ENCODE measurements around the gene GTF2F1. TPM values are rescaled to one million over a fixed set of nuclear protein-coding genes. Genes with fewer than 3 reads are reported as not detected.

GTF2F1 gene
- total RNA-seq, 1 experiment from 2014 or later: 67.2 TPM

DNA sequence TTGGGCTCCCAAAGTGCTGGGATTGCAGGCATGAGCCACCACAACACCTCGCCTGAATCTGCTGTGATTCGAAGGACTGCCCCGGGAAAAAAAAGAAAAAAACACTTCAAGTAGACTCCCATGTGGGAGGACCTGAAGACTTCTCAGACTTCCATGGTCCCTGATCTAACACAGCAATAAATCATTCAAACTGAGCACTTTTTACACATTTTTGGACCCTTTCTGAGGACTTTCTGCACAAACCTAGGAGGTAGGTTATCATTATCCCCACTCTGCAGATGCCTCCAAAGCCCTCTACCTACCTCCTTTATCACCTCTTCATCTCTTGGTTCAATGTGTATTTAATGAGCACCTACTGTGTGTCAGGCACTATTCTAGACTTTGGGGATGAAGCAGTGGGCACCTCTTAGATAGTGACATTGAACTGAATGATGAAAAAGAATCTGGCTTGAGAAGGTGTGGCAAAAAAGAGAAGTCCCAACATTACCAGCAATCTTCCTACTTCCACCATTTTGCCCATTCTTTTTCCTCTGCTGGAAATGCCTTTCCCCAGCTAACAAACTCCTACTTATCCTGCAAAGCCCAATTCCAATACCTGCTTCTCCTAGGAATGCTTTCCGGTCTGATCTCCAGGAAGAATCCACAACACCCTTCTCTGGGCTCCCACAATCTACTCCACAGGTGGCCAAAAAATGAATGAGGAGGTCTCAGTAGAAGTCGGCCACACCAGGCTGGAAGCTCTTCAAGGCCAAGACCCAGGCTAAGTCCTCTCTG, 33.2 kb downstream of the GTF2F1 start:
- Mint-ChIP-seq H3K9me3 (peaks cover 0 to 4% of the 10 kb centered on the region in 2 experiments; a peak in 1 of 5 replicates), H3K4me3 (peak overlapping the region in 1 of 2 experiments; percentile 9; a peak in 1 of 5 replicates)
- WGBS (ENCODE audit: extremely low coverage, insufficient read length, low lambda C conversion rate): no CpG with 5 or more reads among the region's 5 CpGs

More for the DNA sequence above, 33.2 kb downstream of the GTF2F1 start:
- H3K4ac ChIP-seq (ENCODE audit: low read depth, low read length): no peak overlapping the region
- no peak overlapping the region for H3K56ac ChIP-seq (ENCODE audit: insufficient read length, low read depth, low read length)
- DNase-seq: no peak
- H3K27me3 Mint-ChIP-seq (ENCODE audit: low read depth): peaks cover 3% of the 10 kb centered on the region
- H3K27ac Mint-ChIP-seq: no peak overlapping the region
- no peak overlapping the region for H3K23ac ChIP-seq (ENCODE audit: insufficient read length, low read depth, low read length)
- H3K4me1 ChIP-seq (ENCODE audit: insufficient read depth, low read length): no peaks in the 10 kb centered on the region
- H2AFZ ChIP-seq (ENCODE audit: low read length): no peak overlapping the region
- H2BK120ac ChIP-seq (ENCODE audit: low read depth, low read length, poor library complexity, severe bottlenecking): no peak overlapping the region
- no peaks in the 10 kb centered on the region for H3K27me3 ChIP-seq (ENCODE audit: insufficient read depth, low read length)
- H3T11ph ChIP-seq (ENCODE audit: low read length): no peak overlapping the region
- H4K91ac ChIP-seq (ENCODE audit: insufficient read length, low read depth, low read length): no peak overlapping the region
- H3K36me3 Mint-ChIP-seq (ENCODE audit: insufficient read depth in 1 of 3, low read depth in 3 of 3): peaks cover 5 to 12% (median 8%) of the 10 kb centered on the region in 3 experiments
- H4K20me1 ChIP-seq (ENCODE audit: control insufficient read depth, insufficient read depth, insufficient read length): no peaks in the 10 kb centered on the region
- H4K5ac ChIP-seq (ENCODE audit: insufficient read length, low read depth, low read length): no peak overlapping the region
- no peak overlapping the region for H3K18ac ChIP-seq (ENCODE audit: insufficient read length, low read depth, low read length)
- no peak overlapping the region for H2BK20ac ChIP-seq (ENCODE audit: low read depth, low read length, poor library complexity, severe bottlenecking)
- H3K14ac ChIP-seq (ENCODE audit: insufficient read depth, low read length): no peak overlapping the region
- no peak overlapping the region for H4K8ac ChIP-seq (replicated peaks; ENCODE audit: insufficient read length, low read depth, low read length)
- H3K79me2 ChIP-seq (ENCODE audit: insufficient read depth, low read length): no peaks in the 10 kb centered on the region
- H2BK15ac ChIP-seq (ENCODE audit: low read depth, low read length): no peak overlapping the region
- peaks cover 4 to 11% of the 10 kb centered on the region in 2 experiments; a peak in 3 of 4 replicates for H3K4me1 Mint-ChIP-seq
- no peaks in the 10 kb centered on the region for H3K9me3 ChIP-seq (ENCODE audit: control insufficient read depth, low read depth, low read length)
- H3K23me2 ChIP-seq (ENCODE audit: insufficient read length, low read depth, low read length, poor library complexity, severe bottlenecking): peaks cover 7% of the 10 kb centered on the region
- TF ChIP-seq, protein P1, sequence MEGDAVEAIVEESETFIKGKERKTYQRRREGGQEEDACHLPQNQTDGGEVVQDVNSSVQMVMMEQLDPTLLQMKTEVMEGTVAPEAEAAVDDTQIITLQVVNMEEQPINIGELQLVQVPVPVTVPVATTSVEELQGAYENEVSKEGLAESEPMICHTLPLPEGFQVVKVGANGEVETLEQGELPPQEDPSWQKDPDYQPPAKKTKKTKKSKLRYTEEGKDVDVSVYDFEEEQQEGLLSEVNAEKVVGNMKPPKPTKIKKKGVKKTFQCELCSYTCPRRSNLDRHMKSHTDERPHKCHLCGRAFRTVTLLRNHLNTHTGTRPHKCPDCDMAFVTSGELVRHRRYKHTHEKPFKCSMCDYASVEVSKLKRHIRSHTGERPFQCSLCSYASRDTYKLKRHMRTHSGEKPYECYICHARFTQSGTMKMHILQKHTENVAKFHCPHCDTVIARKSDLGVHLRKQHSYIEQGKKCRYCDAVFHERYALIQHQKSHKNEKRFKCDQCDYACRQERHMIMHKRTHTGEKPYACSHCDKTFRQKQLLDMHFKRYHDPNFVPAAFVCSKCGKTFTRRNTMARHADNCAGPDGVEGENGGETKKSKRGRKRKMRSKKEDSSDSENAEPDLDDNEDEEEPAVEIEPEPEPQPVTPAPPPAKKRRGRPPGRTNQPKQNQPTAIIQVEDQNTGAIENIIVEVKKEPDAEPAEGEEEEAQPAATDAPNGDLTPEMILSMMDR (conservative IDR thresholded peaks at IDR 0.05): no peak
- no peak overlapping the region for H3K4me2 ChIP-seq (ENCODE audit: insufficient read depth, insufficient read length, low read length)
- no peaks in the 10 kb centered on the region for H3K79me1 ChIP-seq (ENCODE audit: insufficient read depth, low read depth, low read length, poor library complexity, severe bottlenecking)
- no peak overlapping the region for H2BK12ac ChIP-seq (ENCODE audit: insufficient read length, low read depth, low read length)
- H2BK5ac ChIP-seq (ENCODE audit: insufficient read length, low read length): no peak overlapping the region
- H3K9ac ChIP-seq (ENCODE audit: extremely low read depth, insufficient read length, low read length): no peak overlapping the region
- H3K27ac ChIP-seq (ENCODE audit: insufficient read length, low read depth, low read length): no peak overlapping the region
- H2AK5ac ChIP-seq (ENCODE audit: insufficient read length, low read length): no peak overlapping the region
